CD14-positive monocyte (primary cell): ENCODE data around the gene LRRN4. TPM values are rescaled to one million over a fixed set of nuclear protein-coding genes. Genes with fewer than 3 reads are reported as not detected.

ENCODE experiments used
- DNase-seq, 3 donors: peaks; one replicate each; pipeline ENCODE4 v3.0.0-alpha.2; 2011 to 2022
- H2AFZ ChIP-seq: 2 replicates; pipeline ENCODE4 v1.6.0; 2012; ENCODE audit warnings: mild to moderate bottlenecking, low read depth, low read length, inconsistent platforms; ENCODE audit not compliant: insufficient read depth, poor library complexity, severe bottlenecking
- H3K27ac ChIP-seq, 2 donors: 1 replicate in 1 of 2; 2 replicates in 1 of 2; pipeline ENCODE4 v1.5.1; 2012 to 2013; ENCODE audit warnings: low read length in 2 of 2, control low read depth in 1 of 2, inconsistent platforms in 1 of 2, low read depth in 1 of 2, mild to moderate bottlenecking in 1 of 2
- H3K27me3 ChIP-seq, 2 donors: one replicate each; pipeline versions ENCODE4 v1.6.0 to v1.6.1; 2011 to 2013; ENCODE audit warnings: low read length in 2 of 2; ENCODE audit not compliant: control insufficient read depth in 2 of 2, insufficient read depth in 2 of 2
- H3K36me3 ChIP-seq, 2 donors: replicated peaks in 1 of 2; 1 replicate in 1 of 2; 2 replicates in 1 of 2; pipeline versions ENCODE4 v1.5.1 to v1.6.1; 2012 to 2013; ENCODE audit warnings: low read length in 2 of 2, control low read depth in 1 of 2, inconsistent platforms in 1 of 2, mild to moderate bottlenecking in 1 of 2; ENCODE audit not compliant: insufficient read depth in 2 of 2, control insufficient read depth in 1 of 2
- H3K4me1 ChIP-seq, 2 donors: 1 replicate in 1 of 2; 2 replicates in 1 of 2; pipeline versions ENCODE4 v1.5.1 to v1.6.1; 2012 to 2013; ENCODE audit warnings: low read length in 2 of 2, control low read depth in 1 of 2, inconsistent platforms in 1 of 2, mild to moderate bottlenecking in 1 of 2, moderate library complexity in 1 of 2; ENCODE audit not compliant: insufficient read depth in 2 of 2, control insufficient read depth in 1 of 2
- H3K4me2 ChIP-seq: replicated peaks from 2 replicates; pipeline ENCODE3; 2012; ENCODE audit warnings: low read length, moderate library complexity, mild to moderate bottlenecking; ENCODE audit not compliant: poor library complexity, severe bottlenecking; ENCODE audit errors: extremely low read depth
- H3K4me3 ChIP-seq, 3 experiments: fragments of 200-600 bp in 1 of 3; sonication (generic) in 1 of 3; replicated peaks in 1 of 3; 1 replicate in 2 of 3; 2 replicates in 1 of 3; pipeline ENCODE4 v1.5.1; 2011 to 2013; ENCODE audit warnings: low read length in 3 of 3, mild to moderate bottlenecking in 3 of 3, control low read depth in 2 of 3, low read depth in 2 of 3, inconsistent platforms in 1 of 3, moderate library complexity in 1 of 3
- H3K79me2 ChIP-seq: 2 replicates; pipeline ENCODE4 v1.6.0; 2012; ENCODE audit warnings: mild to moderate bottlenecking, control low read depth, inconsistent platforms, low read length, moderate library complexity; ENCODE audit not compliant: insufficient read depth
- H3K9ac ChIP-seq: 2 replicates; pipeline ENCODE4 v1.6.0; 2017; ENCODE audit warnings: low read length, mild to moderate bottlenecking; ENCODE audit not compliant: insufficient read depth, poor library complexity, severe bottlenecking
- H3K9me3 ChIP-seq, 2 donors: replicated peaks in 1 of 2; 1 replicate in 1 of 2; 2 replicates in 1 of 2; pipeline versions ENCODE4 v1.5.1 to v1.6.1; 2012 to 2013; ENCODE audit warnings: low read length in 2 of 2, control low read depth in 1 of 2; ENCODE audit not compliant: control insufficient read depth in 1 of 2, insufficient read depth in 1 of 2
- H4K20me1 ChIP-seq: 2 replicates; pipeline ENCODE4 v1.6.0; 2012; ENCODE audit warnings: mild to moderate bottlenecking, low read length, control low read depth, moderate library complexity; ENCODE audit not compliant: insufficient read depth
- H3K27ac Mint-ChIP-seq, 7 donors: one replicate each; pipeline ENCODE4 v1.8.0; 2020; ENCODE audit warnings: mild to moderate bottlenecking in 7 of 7, mixed read lengths in 7 of 7, moderate library complexity in 6 of 7, inconsistent platforms in 2 of 7
- H3K27me3 Mint-ChIP-seq, 3 donors: one replicate each; pipeline ENCODE4 v1.8.0; 2021 to 2022; ENCODE audit warnings: low read depth in 3 of 3, mild to moderate bottlenecking in 3 of 3, mixed read lengths in 3 of 3, moderate library complexity in 3 of 3, inconsistent platforms in 1 of 3
- H3K36me3 Mint-ChIP-seq, 2 donors: one replicate each; pipeline ENCODE4 v1.8.0; 2020; ENCODE audit warnings: mixed read lengths in 2 of 2, inconsistent platforms in 1 of 2, mild to moderate bottlenecking in 1 of 2
- H3K4me1 Mint-ChIP-seq: one replicate; pipeline ENCODE4 v1.8.0; 2020; ENCODE audit warnings: mild to moderate bottlenecking, mixed read lengths
- H3K4me3 Mint-ChIP-seq, 2 donors: one replicate each; pipeline ENCODE4 v1.8.0; 2020; ENCODE audit warnings: mild to moderate bottlenecking in 2 of 2, mixed read lengths in 2 of 2, moderate library complexity in 1 of 2
- H3K9me3 Mint-ChIP-seq, 7 donors: one replicate each; pipeline ENCODE4 v1.8.0; 2020 to 2022; ENCODE audit warnings: mixed read lengths in 7 of 7, mild to moderate bottlenecking in 6 of 7, moderate library complexity in 6 of 7, inconsistent platforms in 2 of 7
- CTCF ChIP-seq: fragments of 200-600 bp; IDR thresholded peaks from one replicate; pipeline ENCODE4 v1.8.0; 2022; ENCODE audit warnings: antibody characterized with exemption, mild to moderate bottlenecking
- WGBS: methylation state at CpG from one replicate; pipeline ENCODE4 v1.1.5; 2013; ENCODE audit warnings: missing lambda C conversion rate; ENCODE audit not compliant: insufficient coverage; 5-methylcytosine and 5-hydroxymethylcytosine counted together
- intact Hi-C, 2 donors: fragments of 100-400 bp; cut with micrococcal nuclease; formaldehyde crosslinking; loops; one replicate each; pipeline versions ENCODE4 v1.15.0 to v1.15.1; 2023
- polyA plus RNA-seq, 3 donors: library from polyadenylated mRNA; depleted of rRNA in 1 of 3; unstranded in 2 of 3; stranded (reverse) in 1 of 3; fragments of 300-500 nt in 2 of 3; fragments of >200 nt in 1 of 3; fragmentation: Illumina TruSeq in 2 of 3; gene quantifications; 1 replicate in 2 of 3; 2 replicates in 1 of 3; pipeline ENCODE4 v1.2.3, GENCODE V29; 2012 to 2021

LRRN4 gene
- polyA plus RNA-seq, 3 donors: not detected

GRCh38 chr20:6083926-6084325, 30.1 kb upstream of the LRRN4 start:
- no peaks in the 10 kb centered on the region for H3K4me1 ChIP-seq
- no peak for DNase-seq
- H3K9me3 ChIP-seq: peaks cover 0 to 5% of the 10 kb centered on the region in 2 donors
- H3K9ac ChIP-seq: no peak overlapping the region
- no peaks in the 10 kb centered on the region for H4K20me1 ChIP-seq
- H3K36me3 ChIP-seq: no peaks in the 10 kb centered on the region
- no peak overlapping the region for H3K4me3 ChIP-seq
- no peaks in the 10 kb centered on the region for H3K27me3 ChIP-seq
- H2AFZ ChIP-seq: no peak overlapping the region
- peaks cover 4 to 15% (median 9%) of the 10 kb centered on the region in 7 donors for H3K9me3 Mint-ChIP-seq
- no peak overlapping the region for H3K4me3 Mint-ChIP-seq
- no peak overlapping the region for H3K27ac ChIP-seq
- no peaks in the 10 kb centered on the region for H3K36me3 Mint-ChIP-seq
- TF ChIP-seq CTCF: no peak
- no peak overlapping the region for H3K27ac Mint-ChIP-seq
- H3K4me2 ChIP-seq: no peak overlapping the region
- H3K4me1 Mint-ChIP-seq: no peaks in the 10 kb centered on the region
- H3K79me2 ChIP-seq: no peaks in the 10 kb centered on the region
- H3K27me3 Mint-ChIP-seq: no peaks in the 10 kb centered on the region
- intact Hi-C loops: no loop called here
- 99% methylated on average over 8 of the region's 9 CpGs for WGBS

DNA sequence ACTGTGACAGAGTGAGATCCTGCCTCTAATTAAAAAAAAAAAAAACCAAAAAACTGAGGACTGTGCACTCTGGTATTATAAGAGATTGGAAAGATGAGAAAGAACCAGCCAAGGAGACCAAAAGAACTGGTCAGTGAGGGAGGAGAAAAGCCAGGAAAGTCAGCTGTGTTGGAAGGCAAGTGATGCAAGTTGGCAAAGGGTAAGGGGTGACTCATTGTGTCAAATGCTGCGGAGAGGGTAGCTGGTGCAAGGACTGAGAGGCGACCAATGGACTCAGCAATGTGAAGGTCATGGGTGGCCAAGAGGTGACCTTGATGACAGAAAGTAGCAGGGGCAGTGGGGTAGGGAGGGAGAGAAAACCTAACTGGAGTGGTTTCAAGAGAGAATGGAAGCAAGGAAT, 27.4 kb upstream of the LRRN4 start:
- TF ChIP-seq CTCF: no peak
- Histone ChIP-seq H3K4me2 (no peak overlapping the region), H3K4me1 (no peaks in the 10 kb centered on the region), H3K9ac (no peak overlapping the region), H3K79me2 (no peaks in the 10 kb centered on the region), H3K27me3 (no peaks in the 10 kb centered on the region), H3K27ac (no peak overlapping the region), H3K9me3 (no peaks in the 10 kb centered on the region), H4K20me1 (no peaks in the 10 kb centered on the region), H2AFZ (no peak overlapping the region), H3K4me3 (no peak overlapping the region), H3K36me3 (no peaks in the 10 kb centered on the region)
- Mint-ChIP-seq H3K36me3 (no peaks in the 10 kb centered on the region), H3K27ac (no peak overlapping the region), H3K9me3 (peaks cover 0 to 7% (median 2%) of the 10 kb centered on the region in 7 donors), H3K4me1 (no peaks in the 10 kb centered on the region), H3K4me3 (no peak overlapping the region), H3K27me3 (no peaks in the 10 kb centered on the region)
- 86% methylated on average over 2 of the region's 2 CpGs for WGBS
- no peak for DNase-seq
- intact Hi-C loops: no loop called here
